HCT116 (cell line): ENCODE measurements around the gene PTPN2. TPM values are rescaled to one million over a fixed set of nuclear protein-coding genes. Genes with fewer than 3 reads are reported as not detected.

ENCODE experiments used
- ATAC-seq: fragments of 200-7000 bp; cut with Tn5 transposase; 2 replicates; pipeline ENCODE4 v1.9.1; 2020; ENCODE audit warnings: mild to moderate bottlenecking, moderate library complexity
- BruUV-seq: library from RNA; stranded (reverse); fragments of 400-500 nt; replicated peaks from 2 replicates; lab custom pipeline; 2021; lab: Mats Ljungman, UMichigan
- CTCF ChIA-PET: fragments of 300-600 bp; sonication (Branson Sonifier 250); formaldehyde crosslinking; loops from one replicate; lab custom pipeline; 2021; ENCODE audit warnings: antibody characterized with exemption; lab: Charles Lee
- POLR2A ChIA-PET: fragments of 300-600, 350-600 bp; sonication (Branson Sonifier 250); formaldehyde crosslinking; loops from one replicate; lab custom pipeline; 2021; ENCODE audit warnings: antibody characterized with exemption; lab: Charles Lee
- RAD21 ChIA-PET, 2 experiments: fragments of 300-600 bp; sonication (Branson Sonifier 250); formaldehyde crosslinking; loops; one replicate each; lab custom pipeline; 2023; ENCODE audit warnings: low total read pairs in 2 of 2; ENCODE audit not compliant: uncharacterized antibody in 2 of 2, unreplicated experiment in 2 of 2, low non-redundant PET in 1 of 2; lab: Charles Lee
- DNase-seq: peaks from one replicate; pipeline ENCODE4 v3.0.0-alpha.2; 2010; ENCODE audit warnings: low read depth, low spot score
- H2AFZ ChIP-seq: fragments of 200-600 bp; shearing (Covaris generic), sonication (generic); 2 replicates; pipeline ENCODE4 v1.6.1; 2017; ENCODE audit warnings: low read depth, mixed run types, mixed read lengths, antibody characterized with exemption, low read length; ENCODE audit not compliant: poor library complexity, severe bottlenecking
- H3K27ac ChIP-seq: 2 replicates; pipeline ENCODE4 v1.5.1; 2012; ENCODE audit warnings: low read depth, low read length
- H3K27me3 ChIP-seq: fragments of 200-600 bp; sonication (generic); 2 replicates; pipeline ENCODE4 v1.6.1; 2016; ENCODE audit warnings: mixed run types, low read length, mixed read lengths; ENCODE audit not compliant: insufficient read depth
- H3K36me3 ChIP-seq, 2 experiments: fragments of 200-500 bp in 1 of 2; fragments of 200-600 bp in 1 of 2; sonication (Bioruptor generic) in 1 of 2; sonication (generic) in 1 of 2; 2 replicates each; pipeline versions ENCODE4 v1.5.1 to v1.6.1; 2014 to 2016; ENCODE audit warnings: low read length in 2 of 2, inconsistent platforms in 1 of 2, mixed read lengths in 1 of 2, mixed run types in 1 of 2; ENCODE audit not compliant: insufficient read depth in 2 of 2, control insufficient read depth in 1 of 2
- H3K4me1 ChIP-seq, 2 experiments: fragments of 200-600 bp in 1 of 2; sonication (generic) in 1 of 2; 2 replicates each; pipeline versions ENCODE4 v1.5.1 to v1.6.1; 2012 to 2017; ENCODE audit warnings: low read length in 2 of 2, inconsistent platforms in 1 of 2, mild to moderate bottlenecking in 1 of 2, mixed read lengths in 1 of 2, mixed run types in 1 of 2, moderate library complexity in 1 of 2; ENCODE audit not compliant: insufficient read depth in 2 of 2, control insufficient read depth in 1 of 2
- H3K4me2 ChIP-seq: fragments of 200-600 bp; sonication (generic); 2 replicates; pipeline ENCODE4 v1.6.1; 2017; ENCODE audit warnings: mixed run types, low read length, mixed read lengths
- H3K4me3 ChIP-seq, 2 experiments: fragments of 200-600 bp in 1 of 2; sonication (generic) in 1 of 2; replicated peaks in 1 of 2; 2 replicates each; pipeline ENCODE4 v1.5.1; 2011 to 2016; ENCODE audit warnings: low read length in 2 of 2, control low read depth in 1 of 2, low read depth in 1 of 2, mild to moderate bottlenecking in 1 of 2, mixed read lengths in 1 of 2, mixed run types in 1 of 2
- H3K79me2 ChIP-seq: fragments of 200-600 bp; sonication (generic); 2 replicates; pipeline ENCODE4 v1.6.1; 2017; ENCODE audit warnings: mild to moderate bottlenecking, mixed run types, low read length, moderate library complexity, mixed read lengths; ENCODE audit not compliant: insufficient read depth
- H3K9ac ChIP-seq: fragments of 200-600 bp; sonication (generic); 2 replicates; pipeline ENCODE4 v1.6.1; 2016; ENCODE audit warnings: low read length, mixed read lengths
- H3K9me2 ChIP-seq: fragments of 200-600 bp; sonication (generic), shearing (Covaris generic); 2 replicates; pipeline ENCODE4 v1.6.1; 2017; ENCODE audit warnings: mixed run types, mild to moderate bottlenecking, moderate library complexity; ENCODE audit not compliant: insufficient read depth
- H3K9me3 ChIP-seq, 2 experiments: fragments of 200-500 bp in 1 of 2; fragments of 200-600 bp in 1 of 2; sonication (Bioruptor generic) in 1 of 2; sonication (generic) in 1 of 2; 2 replicates each; pipeline ENCODE4 v1.6.1; 2014 to 2017; ENCODE audit warnings: low read length in 2 of 2, mixed read lengths in 2 of 2, inconsistent platforms in 1 of 2, low read depth in 1 of 2, mild to moderate bottlenecking in 1 of 2, mixed run types in 1 of 2, moderate library complexity in 1 of 2; ENCODE audit not compliant: control insufficient read depth in 1 of 2, insufficient read depth in 1 of 2
- H4K20me1 ChIP-seq: fragments of 200-600 bp; sonication (generic), shearing (Covaris generic); 2 replicates; pipeline ENCODE4 v1.6.1; 2017; ENCODE audit warnings: mixed run types, mild to moderate bottlenecking, moderate library complexity; ENCODE audit not compliant: insufficient read depth
- RAD21 ChIP-seq: IDR thresholded peaks from 2 replicates; pipeline ENCODE4 v1.6.1; 2012; ENCODE audit warnings: low read depth, mild to moderate bottlenecking
- REST ChIP-seq: IDR thresholded peaks from 2 replicates; pipeline ENCODE4 v1.6.1; 2012; ENCODE audit warnings: low read depth
- YY1 ChIP-seq: IDR thresholded peaks from 2 replicates; pipeline ENCODE4 v1.6.1; 2011; ENCODE audit warnings: low read length, low read depth, moderate library complexity, mild to moderate bottlenecking; ENCODE audit not compliant: insufficient replicate concordance; ENCODE audit errors: extremely low read depth
- ZBTB33 ChIP-seq: IDR thresholded peaks from 2 replicates; pipeline ENCODE4 v1.6.1; 2011; ENCODE audit warnings: mild to moderate bottlenecking, low read length, moderate library complexity; ENCODE audit not compliant: insufficient replicate concordance; ENCODE audit errors: extremely low read depth
- ZFX ChIP-seq: fragments of 450-650 bp; IDR thresholded peaks from 2 replicates; pipeline ENCODE4 v1.6.1; 2017
- intact Hi-C: fragments of 100-400 bp; cut with micrococcal nuclease; formaldehyde crosslinking; loops from 2 replicates; pipeline ENCODE4 v1.10.0; 2022
- total RNA-seq: library from RNA; stranded (reverse); gene quantifications from one replicate; pipeline ENCODE4 v1.2.1, GENCODE V29; 2021; ENCODE audit not compliant: unreplicated experiment
- TF ChIP-seq, protein P1 (sequence below): IDR thresholded peaks from 2 replicates; pipeline ENCODE4 v1.6.1; 2012

Gene PTPN2
- total RNA-seq, 1 experiment from 2014 or later = 50.3 TPM

DNA sequence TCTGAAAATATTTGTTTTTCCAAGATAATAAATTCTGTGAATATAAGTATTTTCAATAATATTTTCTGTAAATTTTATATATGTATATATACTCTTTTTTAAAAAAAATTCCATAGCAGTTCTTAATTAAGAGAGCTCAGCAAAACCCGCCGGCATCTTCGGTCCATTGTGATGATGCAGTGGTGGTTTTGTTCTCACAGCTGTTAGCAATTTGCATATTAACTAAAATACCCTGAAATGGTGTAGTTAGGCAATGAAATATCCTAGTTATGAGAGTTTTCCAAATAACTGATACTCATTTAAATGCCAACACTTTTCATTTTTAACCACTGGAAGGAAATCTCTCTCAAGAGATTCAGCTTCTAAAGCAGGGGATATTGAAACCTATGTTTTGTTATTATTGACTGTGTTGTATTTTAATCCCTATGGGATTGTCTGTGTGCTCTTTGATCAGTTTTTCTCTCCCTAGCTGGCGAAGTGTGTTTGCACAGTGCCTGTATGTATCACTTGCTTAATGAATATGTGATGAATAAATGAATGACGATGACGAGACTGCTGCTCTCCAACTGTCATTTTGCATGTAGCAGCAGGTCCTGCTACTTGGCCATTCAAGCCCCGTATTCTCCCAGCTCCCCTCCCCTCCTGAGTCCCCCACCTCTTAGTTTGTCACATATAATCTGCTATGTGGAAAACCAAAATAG lies 138.8 kb downstream of the PTPN2 start:
- H3K9ac ChIP-seq = no peak overlapping the region
- no TSS peak for BruUV-seq
- H3K9me2 ChIP-seq = no peaks in the 10 kb centered on the region
- TF ChIP-seq REST = no peak
- TF ChIP-seq, protein P1, sequence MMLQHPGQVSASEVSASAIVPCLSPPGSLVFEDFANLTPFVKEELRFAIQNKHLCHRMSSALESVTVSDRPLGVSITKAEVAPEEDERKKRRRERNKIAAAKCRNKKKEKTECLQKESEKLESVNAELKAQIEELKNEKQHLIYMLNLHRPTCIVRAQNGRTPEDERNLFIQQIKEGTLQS = no peak
- TF ChIP-seq YY1 = no peak
- no peak for TF ChIP-seq ZBTB33
- no peak for TF ChIP-seq ZFX
- TF ChIP-seq RAD21 = no peak
- no peak overlapping the region for H2AFZ ChIP-seq
- ATAC-seq = no peak
- no peak overlapping the region for H3K4me2 ChIP-seq
- H3K36me3 ChIP-seq = no peaks in the 10 kb centered on the region
- no peak overlapping the region for H3K4me3 ChIP-seq
- H4K20me1 ChIP-seq = no peaks in the 10 kb centered on the region
- H3K27me3 ChIP-seq = no peaks in the 10 kb centered on the region
- CTCF ChIA-PET = interaction anchor here (3.4 kb wide), 1 partner anchor 189 kb away, joined by 29 read pairs; no protein-coding TSS in a partner anchor
- H3K4me1 ChIP-seq = peaks cover 4 to 5% of the 10 kb centered on the region in 2 experiments; a peak in 2 of 4 replicates
- DNase-seq = no peak
- POLR2A ChIA-PET = no interaction called here
- H3K79me2 ChIP-seq = no peaks in the 10 kb centered on the region
- no peaks in the 10 kb centered on the region; a peak in 1 of 4 replicates for H3K9me3 ChIP-seq
- no peak overlapping the region for H3K27ac ChIP-seq
- RAD21 ChIA-PET = no interaction called here
- intact Hi-C loops = loop anchor here (2.0 kb wide), 1 partner anchor 148 kb away; no protein-coding TSS in a partner anchor
